Fibroblast of skin of back (primary cell): ENCODE data around the gene WBP11. TPM values are rescaled to one million over a fixed set of nuclear protein-coding genes. Genes with fewer than 3 reads are reported as not detected.

ENCODE experiments used
- DNase-seq: peaks from one replicate; pipeline ENCODE4 v3.0.0-alpha.2; 2013
- polyA plus RNA-seq, 2 experiments: library from polyadenylated mRNA; unstranded; fragments of 120-200 nt; gene quantifications; one replicate each; pipeline ENCODE4 v1.2.1, GENCODE V29; 2013; ENCODE audit not compliant: insufficient read length in 2 of 2

WBP11 gene
- polyA plus RNA-seq (2013, experiment 1 of 2; ENCODE audit: insufficient read length), result 78.7 TPM
- polyA plus RNA-seq (2013, experiment 2 of 2; ENCODE audit: insufficient read length), result 49.6 TPM

GRCh38 chr12:14803011-14803829 lies at the start of gene WBP11, which contains the start of gene C12orf60:
Gene WBP11 (minus strand): TSS chr12:14803478. CDS start chr12:14801383, 2,095 bp downstream.
Gene C12orf60 (plus strand): TSS chr12:14803670. CDS start chr12:14822936, 19,266 bp downstream.
- peak; percentile 100 for DNase-seq

GRCh38 chr12:14852880-14853279 lies 49.6 kb upstream of the WBP11 start:
- DNase-seq, result no peak

DNA sequence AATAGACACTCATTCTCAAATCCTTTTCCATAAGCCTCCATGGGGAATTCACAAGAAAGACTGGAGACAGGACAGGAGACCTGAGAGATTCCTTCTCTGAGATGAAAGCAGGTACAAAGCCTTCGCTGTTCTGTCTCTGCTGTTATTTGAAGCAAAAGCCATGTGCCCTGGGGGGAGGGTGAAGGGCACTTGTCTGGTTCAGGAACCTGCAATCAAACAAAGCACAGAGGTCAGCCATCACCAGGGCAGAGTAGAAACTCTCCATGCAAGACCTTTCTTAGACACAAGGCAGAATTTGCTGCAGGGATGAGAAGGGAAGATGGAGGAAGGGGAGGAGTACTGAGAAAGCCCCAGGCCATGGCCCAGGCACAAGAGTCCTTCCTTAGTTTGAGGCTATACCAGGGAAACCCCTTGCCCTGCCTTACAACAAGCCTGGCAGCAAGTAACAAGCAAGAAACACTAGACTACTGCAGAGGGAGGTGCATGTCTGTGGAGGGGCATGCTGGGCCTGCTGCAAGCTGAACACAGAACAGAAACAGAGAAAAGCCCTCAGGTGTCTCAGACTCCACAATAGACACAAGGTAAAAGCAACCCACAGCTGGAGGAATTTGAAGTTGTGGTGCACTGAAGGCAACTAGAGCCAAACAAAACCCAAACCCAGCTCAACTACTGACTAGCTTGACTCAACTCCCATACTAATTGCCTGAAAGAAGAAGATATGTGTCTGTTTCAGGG lies 47.8 kb upstream of the WBP11 start:
- DNase-seq, result no peak

DNA sequence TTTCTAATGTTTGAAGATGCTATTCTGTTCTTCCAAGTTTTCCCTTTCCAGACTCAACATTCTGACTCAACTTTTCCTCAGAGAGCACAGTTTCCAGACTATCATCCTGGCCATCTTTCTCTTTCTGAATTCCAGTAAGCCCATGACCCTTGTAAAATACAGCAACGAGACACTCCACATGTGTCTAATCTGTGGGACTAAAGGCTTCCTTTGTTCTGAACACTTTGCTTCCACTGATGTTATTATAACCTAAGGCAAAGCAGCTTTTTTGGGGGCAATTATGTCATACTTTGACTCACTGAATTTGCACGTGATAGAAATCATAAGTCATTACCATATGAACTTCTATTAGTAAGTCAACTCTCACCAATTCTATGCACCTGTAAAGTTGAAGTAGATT lies 46.4 kb upstream of the WBP11 start:
- no peak for DNase-seq

DNA sequence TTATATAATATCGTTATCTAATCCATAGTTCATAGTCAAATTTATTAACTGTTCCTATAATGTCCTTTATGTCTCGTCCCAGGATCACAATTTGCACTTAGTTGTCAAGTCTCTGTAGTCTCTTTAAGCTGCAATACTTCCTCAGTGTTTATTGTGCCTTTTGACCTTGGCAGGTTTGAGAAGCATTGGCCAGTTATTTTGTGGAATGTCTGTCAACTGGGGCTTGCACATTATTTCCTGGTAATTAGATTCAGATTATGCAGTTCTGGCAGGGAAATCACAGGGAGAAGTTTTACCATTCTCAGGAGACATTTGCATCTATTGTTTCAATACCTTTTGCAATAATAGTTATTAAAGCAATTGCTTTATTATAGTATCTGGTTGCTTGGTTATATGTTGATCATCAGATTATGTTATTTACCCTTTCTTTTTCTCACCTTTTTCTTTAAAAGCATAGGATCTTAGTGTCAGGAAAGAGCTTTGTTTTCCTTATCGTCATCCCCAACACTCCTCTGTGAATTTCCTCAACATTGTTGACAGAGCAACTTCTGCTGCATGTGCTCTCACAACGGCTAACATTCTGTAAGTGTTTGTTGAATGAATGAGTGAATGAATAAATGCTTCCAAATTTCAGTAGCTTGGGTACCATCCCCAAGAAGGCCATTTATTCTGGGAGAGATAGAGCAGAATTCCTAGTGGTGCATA lies 43.8 kb upstream of the WBP11 start:
- no peak for DNase-seq

DNA sequence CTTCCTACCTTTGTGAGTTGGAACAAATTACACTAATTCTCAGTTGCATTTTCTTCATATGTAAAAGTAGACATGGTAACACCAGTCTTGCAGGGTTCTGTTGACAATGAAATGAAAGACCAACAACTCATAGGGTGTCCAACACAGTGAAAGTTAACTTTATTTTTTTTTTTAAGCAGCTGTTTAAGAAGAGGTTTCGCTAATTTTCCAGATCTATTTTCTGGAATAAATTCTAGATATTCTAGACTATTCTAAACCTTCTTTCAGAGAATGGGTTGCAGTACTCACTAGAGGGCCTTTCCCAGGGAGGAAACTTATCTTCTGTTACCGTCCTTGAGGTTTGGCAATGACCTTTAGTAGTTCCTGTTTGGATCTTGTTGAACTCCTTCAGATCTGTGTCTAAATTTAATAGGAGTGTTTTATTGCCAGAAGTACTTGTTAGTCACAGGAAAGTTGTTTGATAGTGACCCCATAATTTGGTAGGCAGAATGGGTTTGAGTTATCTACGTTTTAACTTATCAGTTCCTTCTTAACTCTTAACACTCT lies 42.8 kb upstream of the WBP11 start:
- no peak for DNase-seq

GRCh38 chr12:14845350-14845750 lies 42.1 kb upstream of the WBP11 start:
- peak; percentile 71 for DNase-seq

GRCh38 chr12:14844401-14844800 lies 41.1 kb upstream of the WBP11 start:
- no peak for DNase-seq

DNA sequence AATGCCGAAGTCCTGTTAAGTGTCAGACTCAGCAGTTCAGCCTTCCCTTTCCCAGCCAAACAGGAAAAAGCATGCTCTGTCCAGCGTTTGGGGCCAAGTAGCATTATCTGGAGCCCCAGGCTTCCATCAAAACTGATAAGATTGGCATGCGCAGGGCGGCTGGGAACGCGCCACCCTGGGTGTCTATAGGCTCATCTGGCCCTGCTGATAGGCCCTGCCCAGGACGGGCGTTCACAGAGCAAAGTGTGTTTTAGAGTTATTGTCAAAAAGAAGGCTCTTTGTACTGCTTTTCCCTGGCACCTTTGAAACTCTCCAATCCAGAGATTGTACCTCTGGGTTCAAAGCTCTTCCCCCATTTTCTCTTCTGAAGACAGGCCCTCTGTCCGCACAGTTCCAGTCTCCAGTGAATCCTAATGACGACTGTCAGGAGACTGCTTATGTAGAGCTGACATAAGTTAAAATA lies 40.2 kb upstream of the WBP11 start, which contains the start of gene ART4:
Gene ART4, minus strand, starts transcription at position 102 of the 463 bp plus-strand sequence. CDS start 413 bp downstream, outside the sequence.
- DNase-seq, result no peak

DNA sequence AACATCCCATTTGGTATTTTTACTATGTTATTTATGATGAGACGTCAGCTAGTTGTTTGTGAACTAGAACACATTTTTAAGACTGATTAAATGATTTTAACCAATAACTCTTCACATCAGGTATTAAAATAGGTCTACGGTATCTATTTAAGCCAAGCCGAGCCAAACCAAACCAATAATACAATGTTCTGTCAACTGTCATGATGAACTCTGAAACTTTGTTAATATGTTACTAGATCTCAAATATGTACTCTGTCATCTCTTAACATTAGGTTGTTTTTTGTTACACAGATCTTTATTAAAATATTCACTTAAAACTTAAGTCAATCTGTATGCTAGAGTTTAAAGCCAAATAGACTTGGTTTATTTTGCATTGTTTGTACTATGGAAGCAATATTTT lies 39.0 kb upstream of the WBP11 start:
- no peak for DNase-seq

GRCh38 chr12:14841761-14842160 lies 38.5 kb upstream of the WBP11 start:
- peak; percentile 95 for DNase-seq

DNA sequence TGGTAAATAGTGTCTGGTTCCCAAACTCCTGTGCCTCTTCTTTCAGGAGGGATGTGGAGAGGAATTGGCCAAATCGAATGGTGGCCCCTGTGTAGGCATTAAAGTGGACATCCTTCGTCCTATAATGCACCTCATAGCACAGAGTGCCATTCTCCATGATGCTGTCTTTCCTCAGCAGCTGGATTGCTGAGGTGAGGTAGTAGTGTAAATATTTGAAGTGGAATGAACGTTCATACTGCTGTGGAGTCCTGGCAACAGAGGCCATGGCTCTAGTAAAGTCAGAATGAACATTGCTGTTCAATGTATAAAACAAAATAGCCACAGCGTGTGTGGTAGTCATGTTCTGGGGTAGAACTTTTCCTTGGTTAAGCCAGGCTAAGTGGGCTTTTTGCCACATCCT lies 37.3 kb upstream of the WBP11 start:
- DNase-seq, result no peak

DNA sequence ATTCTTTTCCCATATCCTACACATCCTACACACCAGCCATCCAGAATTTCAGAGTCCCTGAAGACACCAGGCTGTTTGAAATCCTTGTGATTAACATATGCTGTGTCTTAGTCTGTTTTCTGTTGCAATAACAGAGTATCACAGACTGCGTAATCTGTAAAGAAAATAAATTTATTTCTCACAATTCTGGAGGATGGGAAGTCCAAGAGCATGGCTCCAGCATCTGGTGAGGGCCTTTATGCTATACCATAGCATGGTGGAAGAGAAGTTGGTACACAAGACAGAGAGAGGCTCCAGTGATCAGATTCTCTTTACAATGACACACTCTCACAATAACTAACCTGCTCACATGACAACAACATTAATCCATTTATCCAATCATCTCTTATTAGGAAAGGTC lies 36.0 kb upstream of the WBP11 start:
- DNase-seq, result no peak

DNA sequence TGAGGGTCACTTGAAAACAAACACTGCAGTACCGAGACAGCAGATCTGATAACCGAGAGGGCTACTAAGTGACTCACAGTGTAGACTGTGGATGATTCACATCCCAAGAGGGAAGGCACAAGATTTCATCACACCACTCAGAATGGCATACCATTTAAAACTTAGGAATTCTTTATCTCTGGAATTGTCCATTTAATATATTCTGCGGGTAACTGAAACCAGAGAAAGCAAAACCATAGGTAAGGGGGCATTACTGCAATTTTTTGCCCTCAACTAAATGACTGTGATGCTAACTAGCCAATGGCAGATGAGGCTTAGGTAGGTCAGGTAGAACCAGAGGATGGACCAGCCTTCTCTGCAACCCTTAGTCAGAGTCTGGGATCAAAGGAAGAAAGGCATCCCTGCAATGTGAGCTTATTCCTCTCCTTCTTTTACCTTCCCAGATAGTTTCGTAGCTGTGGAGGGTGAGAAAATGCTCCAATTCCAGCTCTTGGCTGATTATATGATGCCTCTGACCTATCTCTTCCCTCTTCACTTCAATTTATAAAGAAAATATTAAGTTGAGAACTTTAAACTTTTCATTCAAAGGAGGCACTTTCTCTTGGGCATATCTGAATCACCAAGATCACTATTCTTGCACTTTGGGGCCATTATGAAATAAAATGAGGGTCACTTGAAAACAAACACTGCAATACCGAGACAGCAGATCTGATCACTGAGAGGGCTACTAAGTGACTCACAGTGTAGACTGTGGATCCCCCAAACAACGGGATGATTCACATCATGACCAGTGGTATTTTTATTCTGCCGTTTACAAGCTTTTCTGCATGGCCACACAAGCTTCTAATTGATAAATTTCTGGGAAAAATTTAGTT lies 33.3 kb upstream of the WBP11 start:
- DNase-seq, result peak; percentile 92

GRCh38 chr12:14834509-14834908 lies 31.2 kb upstream of the WBP11 start:
- no peak for DNase-seq

- DNase-seq, result peak; percentile 51
Measured at GRCh38 chr12:14833952-14834351, 30.7 kb upstream of the WBP11 start.

DNA sequence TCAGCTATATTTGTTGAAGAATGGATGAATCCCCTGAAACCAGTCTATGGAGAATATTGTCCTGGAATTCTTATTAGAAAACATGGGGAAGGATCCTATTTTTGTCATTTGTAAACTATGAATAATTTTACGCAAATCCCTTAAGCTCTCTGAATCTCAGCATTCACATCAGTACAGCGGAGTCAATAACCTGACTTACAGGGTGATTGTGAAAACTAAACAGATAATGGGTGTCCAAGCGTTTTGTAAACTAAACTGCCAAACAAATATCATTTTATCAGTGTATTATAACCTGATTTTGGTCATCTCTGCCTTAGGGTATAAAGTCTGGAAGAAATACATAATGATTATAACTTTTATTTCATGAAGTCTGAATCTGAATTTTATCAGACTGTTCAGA lies 30.1 kb upstream of the WBP11 start:
- DNase-seq, result no peak

GRCh38 chr12:14828892-14829291 lies 25.6 kb upstream of the WBP11 start:
- DNase-seq, result no peak

DNA sequence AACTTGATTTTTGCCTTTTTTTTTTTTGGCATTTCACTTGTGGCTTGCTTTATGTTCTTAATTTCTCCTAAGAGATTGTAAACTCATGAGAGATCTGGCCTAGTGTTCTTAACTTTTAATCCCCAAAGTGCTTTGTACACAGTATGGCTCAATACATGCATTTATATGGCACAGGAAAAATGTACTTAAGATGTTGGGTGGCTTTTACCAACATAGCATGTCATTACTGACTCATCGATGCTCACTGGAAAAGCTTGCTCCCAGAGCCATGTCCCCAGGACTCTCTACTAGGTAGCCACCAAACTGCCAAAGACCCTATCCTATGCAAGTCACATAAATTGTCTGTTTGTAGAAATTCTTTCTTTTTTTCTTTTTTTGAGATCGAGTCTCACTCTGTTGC lies 23.8 kb upstream of the WBP11 start:
- no peak for DNase-seq

GRCh38 chr12:14826491-14826890 lies 23.2 kb upstream of the WBP11 start:
- DNase-seq, result no peak

- no peak for DNase-seq
Measured at GRCh38 chr12:14825256-14825655, 22.0 kb upstream of the WBP11 start.
